ENCODE data around the gene NT5DC4. TPM values are rescaled to one million over a fixed set of nuclear protein-coding genes. Genes with fewer than 3 reads are reported as not detected.

Gene NT5DC4
- total RNA-seq (2014; rRNA removed; shearing (Covaris generic)) (not detected in 2 replicates), total RNA-seq (2022) (not detected in 2 replicates), Bru-seq, nascent RNA (not detected), BruChase-seq, experiment 1, labeled RNA remaining after a 6-hour chase (not detected), BruChase-seq, experiment 2, labeled RNA remaining after a 2-hour chase (percentile 6 among the genes with signal in this experiment)
- long read RNA-seq, partial matches to known transcripts: 0 of 4 reads
- long read RNA-seq, other reads (novel, unspliced or antisense): 4 of 4 reads

- no peaks in the 10 kb centered on the region for H3K36me3 ChIP-seq (ENCODE audit: insufficient read depth, low read length)
- no TSS peak for BruUV-seq (replicated peaks)
- TF ChIP-seq EZH2phosphoT487 (IDR thresholded peaks at IDR 0.05; ENCODE audit: borderline replicate concordance, low read depth, low read length) (no peak), CTCF (conservative IDR thresholded peaks at IDR 0.05; ENCODE audit: low read length) (no peak)
- no peak within 1 kb of the TSS for H3K4me3 ChIP-seq (ENCODE audit: low read depth, low read length, poor library complexity, severe bottlenecking)
- DNase-seq (ENCODE audit: low spot score): no peak
- H3K79me2 ChIP-seq (ENCODE audit: insufficient read depth, low read depth, low read length): no peaks in the 10 kb centered on the region
- CTCF ChIA-PET (ENCODE audit: unreplicated experiment): no interaction called here
- H3K9me2 ChIP-seq (ENCODE audit: insufficient read depth, low read length): no peaks in the 10 kb centered on the region
- H4K20me1 ChIP-seq (ENCODE audit: insufficient read depth, low read length): no peaks in the 10 kb centered on the region
- no peak within 1 kb of the TSS for H2AFZ ChIP-seq (ENCODE audit: low read length)
- 0 out of 2 replicates have a peak, but pooled peaks cover 6% of the 10 kb centered on the region for H3K9me3 ChIP-seq (ENCODE audit: low read length)
- H3K4me2 ChIP-seq (ENCODE audit: low read length): no peak within 1 kb of the TSS
- POLR2A ChIA-PET: interaction anchor here (0.6 kb wide), 1 partner anchor 70 kb away, joined by 3 read pairs; no protein-coding TSS in a partner anchor
- H3K4me1 ChIP-seq (ENCODE audit: insufficient read depth, low read length, poor library complexity, severe bottlenecking): no peaks in the 10 kb centered on the region
- intact Hi-C loops (cut with micrococcal nuclease; ENCODE audit: unreplicated experiment): no loop called here
- no peak within 1 kb of the TSS for H3K27ac ChIP-seq (ENCODE audit: low read depth, low read length, poor library complexity, severe bottlenecking)
Measured at GRCh38 chr2:112720785-112721184, at the start of gene NT5DC4. NT5DC4 (plus strand) TSS chr2:112721020; CDS start chr2:112721080, 60 bp downstream.

GRCh38 chr2:112671801-112672200 lies 49.0 kb upstream of the NT5DC4 start:
- Histone ChIP-seq H3K79me2 (ENCODE audit: insufficient read depth, low read depth, low read length) (no peaks in the 10 kb centered on the region), H4K20me1 (ENCODE audit: insufficient read depth, low read length) (no peaks in the 10 kb centered on the region), H2AFZ (ENCODE audit: low read length) (no peak overlapping the region), H3K4me1 (ENCODE audit: insufficient read depth, low read length, poor library complexity, severe bottlenecking) (no peaks in the 10 kb centered on the region), H3K9me3 (ENCODE audit: low read length) (no peaks in the 10 kb centered on the region), H3K9me2 (ENCODE audit: insufficient read depth, low read length) (no peaks in the 10 kb centered on the region), H3K4me2 (ENCODE audit: low read length) (no peak overlapping the region), H3K4me3 (ENCODE audit: low read depth, low read length, poor library complexity, severe bottlenecking) (no peak overlapping the region), H3K27ac (ENCODE audit: low read depth, low read length, poor library complexity, severe bottlenecking) (no peak overlapping the region), H3K36me3 (ENCODE audit: insufficient read depth, low read length) (peaks cover 3% of the 10 kb centered on the region; the same call in 1 of the 2 replicates)
- intact Hi-C loops (cut with micrococcal nuclease; ENCODE audit: unreplicated experiment): no loop called here
- POLR2A ChIA-PET: interaction anchor here (1.3 kb wide), 1 partner anchor 19 kb away, joined by 4 read pairs; no protein-coding TSS in a partner anchor
- DNase-seq (ENCODE audit: low spot score): no peak
- CTCF ChIA-PET (ENCODE audit: unreplicated experiment): no interaction called here
- no peak for TF ChIP-seq CTCF (conservative IDR thresholded peaks at IDR 0.05; ENCODE audit: low read length)
- no peak for TF ChIP-seq EZH2phosphoT487 (IDR thresholded peaks at IDR 0.05; ENCODE audit: borderline replicate concordance, low read depth, low read length)
- BruUV-seq (replicated peaks): no TSS peak

GRCh38 chr2:112673008-112673407 lies 47.8 kb upstream of the NT5DC4 start:
- no peak for DNase-seq (ENCODE audit: low spot score)
- Histone ChIP-seq H3K27ac (ENCODE audit: low read depth, low read length, poor library complexity, severe bottlenecking) (no peak overlapping the region), H3K4me1 (ENCODE audit: insufficient read depth, low read length, poor library complexity, severe bottlenecking) (no peaks in the 10 kb centered on the region), H3K4me2 (ENCODE audit: low read length) (no peak overlapping the region), H3K9me2 (ENCODE audit: insufficient read depth, low read length) (no peaks in the 10 kb centered on the region), H3K79me2 (ENCODE audit: insufficient read depth, low read depth, low read length) (no peaks in the 10 kb centered on the region), H3K36me3 (ENCODE audit: insufficient read depth, low read length) (no peaks in the 10 kb centered on the region), H3K9me3 (ENCODE audit: low read length) (no peaks in the 10 kb centered on the region), H3K4me3 (ENCODE audit: low read depth, low read length, poor library complexity, severe bottlenecking) (no peak overlapping the region), H2AFZ (ENCODE audit: low read length) (no peak overlapping the region), H4K20me1 (ENCODE audit: insufficient read depth, low read length) (no peaks in the 10 kb centered on the region)
- intact Hi-C loops (cut with micrococcal nuclease; ENCODE audit: unreplicated experiment): no loop called here
- TF ChIP-seq EZH2phosphoT487 (IDR thresholded peaks at IDR 0.05; ENCODE audit: borderline replicate concordance, low read depth, low read length): no peak
- TF ChIP-seq CTCF (conservative IDR thresholded peaks at IDR 0.05; ENCODE audit: low read length): no peak
- POLR2A ChIA-PET: interaction anchor here (0.6 to 1.0 kb wide), 3 partner anchors 40 to 123 kb away, joined by 3 to 7 read pairs (median 4); no protein-coding TSS in a partner anchor
- no TSS peak for BruUV-seq (replicated peaks)
- CTCF ChIA-PET (ENCODE audit: unreplicated experiment): interaction anchor here (0.6 kb wide), 1 partner anchor 26 kb away, joined by 3 read pairs; no protein-coding TSS in a partner anchor

Measured in OCI-LY7 (cell line).